Neuronal stem cell (in vitro differentiated cells): ENCODE results near the gene FKBP1A.

Source experiments
- DNase-seq: peaks from one replicate; pipeline ENCODE4 v3.0.0-alpha.2; 2013; ENCODE audit warnings: low spot score
- H2AFZ ChIP-seq: one replicate; pipeline ENCODE4 v1.6.1; 2013; ENCODE audit warnings: mild to moderate bottlenecking, low read length, inconsistent platforms
- H2AK5ac ChIP-seq: 2 replicates; pipeline ENCODE4 v1.6.1; 2013; ENCODE audit warnings: low read depth, mild to moderate bottlenecking, inconsistent platforms, low read length, moderate library complexity, mixed read lengths
- H2BK120ac ChIP-seq: 2 replicates; pipeline ENCODE4 v1.6.1; 2013; ENCODE audit warnings: low read depth, mild to moderate bottlenecking, inconsistent platforms, low read length, moderate library complexity, mixed read lengths
- H2BK12ac ChIP-seq: one replicate; pipeline ENCODE4 v1.6.1; 2013; ENCODE audit warnings: low read length, inconsistent platforms
- H2BK15ac ChIP-seq: 2 replicates; pipeline ENCODE4 v1.6.1; 2013; ENCODE audit warnings: mild to moderate bottlenecking, low read length, inconsistent platforms, mixed read lengths
- H2BK5ac ChIP-seq: one replicate; pipeline ENCODE4 v1.6.1; 2013; ENCODE audit warnings: inconsistent platforms, mild to moderate bottlenecking, low read length, moderate library complexity
- H3K14ac ChIP-seq: one replicate; pipeline ENCODE4 v1.6.1; 2013; ENCODE audit warnings: low read length, inconsistent platforms
- H3K18ac ChIP-seq: 2 replicates; pipeline ENCODE4 v1.6.1; 2013; ENCODE audit warnings: low read length, inconsistent platforms
- H3K23ac ChIP-seq: 2 replicates; pipeline ENCODE4 v1.6.1; 2013; ENCODE audit warnings: low read depth, mild to moderate bottlenecking, mixed read lengths, low read length, inconsistent platforms; ENCODE audit not compliant: poor library complexity
- H3K27ac ChIP-seq: replicated peaks from 3 replicates; pipeline ENCODE4 v1.5.1; 2013; ENCODE audit warnings: low read length, inconsistent platforms
- H3K27me3 ChIP-seq, 3 experiments: 2 replicates each; pipeline ENCODE4 v1.6.1; 2013; ENCODE audit warnings: low read length in 3 of 3, mild to moderate bottlenecking in 2 of 3, inconsistent platforms in 1 of 3, low read depth in 1 of 3, mixed read lengths in 1 of 3, moderate library complexity in 1 of 3; ENCODE audit not compliant: control insufficient read depth in 3 of 3, insufficient read depth in 3 of 3
- H3K36me3 ChIP-seq, 2 donors: replicated peaks in 1 of 2; 2 replicates each; pipeline ENCODE4 v1.6.1; 2013; ENCODE audit warnings: low read length in 2 of 2; ENCODE audit not compliant: control insufficient read depth in 2 of 2, insufficient read depth in 2 of 2
- H3K4ac ChIP-seq: 2 replicates; pipeline ENCODE4 v1.6.1; 2013; ENCODE audit warnings: inconsistent platforms, mild to moderate bottlenecking, low read length, moderate library complexity
- H3K4me1 ChIP-seq, 2 donors: 1 replicate in 1 of 2; 2 replicates in 1 of 2; pipeline ENCODE4 v1.6.1; 2013; ENCODE audit warnings: low read length in 2 of 2, low read depth in 1 of 2; ENCODE audit not compliant: control insufficient read depth in 2 of 2, insufficient read depth in 1 of 2
- H3K4me2 ChIP-seq: one replicate; pipeline ENCODE4 v1.6.1; 2013; ENCODE audit warnings: mild to moderate bottlenecking, low read length, inconsistent platforms; ENCODE audit not compliant: insufficient read depth, poor library complexity, severe bottlenecking
- H3K4me3 ChIP-seq, 2 donors: 2 replicates each; pipeline ENCODE4 v1.5.1; 2013; ENCODE audit warnings: low read length in 2 of 2, mild to moderate bottlenecking in 2 of 2, inconsistent platforms in 1 of 2, moderate library complexity in 1 of 2
- H3K79me1 ChIP-seq: one replicate; pipeline ENCODE4 v1.6.1; 2013; ENCODE audit warnings: low read depth, mild to moderate bottlenecking, inconsistent platforms, low read length, moderate library complexity
- H3K9ac ChIP-seq: one replicate; pipeline ENCODE4 v1.6.1; 2013; ENCODE audit warnings: mild to moderate bottlenecking, low read depth, low read length, inconsistent platforms; ENCODE audit not compliant: poor library complexity
- H3K9me3 ChIP-seq, 2 donors: replicated peaks in 1 of 2; 2 replicates each; pipeline versions ENCODE3 to v1.6.1; 2013; ENCODE audit warnings: low read length in 2 of 2, mild to moderate bottlenecking in 2 of 2, inconsistent platforms in 1 of 2, low read depth in 1 of 2, mixed read lengths in 1 of 2, moderate library complexity in 1 of 2; ENCODE audit not compliant: control insufficient read depth in 2 of 2, insufficient read depth in 1 of 2
- H4K8ac ChIP-seq: one replicate; pipeline ENCODE4 v1.6.1; 2013; ENCODE audit warnings: low read depth, mild to moderate bottlenecking, inconsistent platforms, low read length, moderate library complexity
- H4K91ac ChIP-seq: one replicate; pipeline ENCODE4 v1.6.1; 2013; ENCODE audit warnings: low read length, low read depth, mild to moderate bottlenecking, inconsistent platforms; ENCODE audit not compliant: poor library complexity
- WGBS, 2 donors: extraction: QIAGEN DNeasy Blood & Tissue Kit; methylation state at CpG; one replicate each; pipeline ENCODE4 v1.1.7; 2013; ENCODE audit warnings: missing lambda C conversion rate in 2 of 2, mixed read lengths in 1 of 2; ENCODE audit not compliant: insufficient read length in 2 of 2, insufficient replicate concordance in 1 of 2; ENCODE audit errors: extremely low coverage in 2 of 2; 5-methylcytosine and 5-hydroxymethylcytosine counted together

Gene FKBP1A

DNA sequence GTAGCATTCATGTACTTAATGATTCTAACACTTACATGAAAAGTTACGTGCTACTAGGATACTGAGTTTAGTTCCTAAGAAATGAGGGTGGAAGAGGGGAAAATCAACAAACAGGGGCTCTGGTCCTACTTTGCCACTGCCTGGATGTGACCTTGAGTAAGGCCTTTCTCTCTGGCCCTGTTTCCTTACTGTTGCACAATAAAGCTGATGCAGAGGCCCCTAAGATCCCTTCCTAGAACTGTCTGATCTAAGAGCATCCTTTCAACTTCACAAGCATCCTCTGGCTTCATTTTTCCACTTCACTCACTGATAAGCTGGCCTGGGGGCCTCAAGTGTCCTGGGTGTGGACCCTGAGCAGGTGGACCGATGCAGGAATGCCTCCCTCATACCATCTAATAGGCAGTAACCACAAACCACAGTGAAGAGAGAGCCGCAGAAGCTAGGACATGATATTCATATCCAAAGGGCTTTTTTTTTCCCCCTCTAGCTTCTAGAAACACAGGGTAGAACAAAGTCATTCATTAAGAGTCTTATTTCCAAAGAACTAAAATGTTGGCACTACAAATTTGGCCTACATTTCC lies 21.6 kb downstream of the FKBP1A start:
- Histone ChIP-seq H3K36me3 (peaks cover 10 to 80% of the 10 kb centered on the region in 2 donors), H4K91ac (no peak overlapping the region), H2BK12ac (no peak overlapping the region), H3K23ac (no peak overlapping the region), H3K4ac (no peak overlapping the region), H3K9ac (no peak overlapping the region), H3K9me3 (peaks cover 0 to 5% of the 10 kb centered on the region in 2 donors), H2AK5ac (no peak overlapping the region), H3K4me1 (peaks cover 3 to 8% of the 10 kb centered on the region in 2 donors), H2BK5ac (no peak overlapping the region), H3K4me2 (no peak overlapping the region), H3K14ac (no peak overlapping the region), H3K18ac (no peak overlapping the region), H4K8ac (no peak overlapping the region), H3K27ac (no peak overlapping the region), H2AFZ (no peak overlapping the region), H2BK120ac (no peak overlapping the region), H3K79me1 (no peaks in the 10 kb centered on the region), H3K4me3 (no peak overlapping the region), H2BK15ac (no peak overlapping the region), H3K27me3 (no peaks in the 10 kb centered on the region)
- no peak for DNase-seq
- no CpG with 5 or more reads among the region's 3 CpGs for WGBS, 2 donors

- Histone ChIP-seq H3K4me1 (peaks cover 2 to 4% of the 10 kb centered on the region in 2 donors), H3K9ac (no peak overlapping the region), H2AK5ac (no peak overlapping the region), H3K79me1 (no peaks in the 10 kb centered on the region), H2BK5ac (no peak overlapping the region), H3K4me3 (no peak overlapping the region), H4K8ac (no peak overlapping the region), H3K4ac (no peak overlapping the region), H4K91ac (no peak overlapping the region), H3K27ac (no peak overlapping the region), H3K23ac (no peak overlapping the region), H3K14ac (no peak overlapping the region), H2AFZ (no peak overlapping the region), H3K9me3 (peaks cover 0 to 5% of the 10 kb centered on the region in 2 donors), H2BK12ac (no peak overlapping the region), H2BK15ac (no peak overlapping the region), H3K4me2 (no peak overlapping the region), H3K18ac (no peak overlapping the region), H2BK120ac (no peak overlapping the region), H3K27me3 (no peaks in the 10 kb centered on the region), H3K36me3 (peaks cover 10 to 87% of the 10 kb centered on the region in 2 donors)
- WGBS, 2 donors, result no CpG with 5 or more reads among the region's 2 CpGs
- DNase-seq, result no peak
Measured at GRCh38 chr20:1370548-1371110, 22.2 kb downstream of the FKBP1A start.

DNA sequence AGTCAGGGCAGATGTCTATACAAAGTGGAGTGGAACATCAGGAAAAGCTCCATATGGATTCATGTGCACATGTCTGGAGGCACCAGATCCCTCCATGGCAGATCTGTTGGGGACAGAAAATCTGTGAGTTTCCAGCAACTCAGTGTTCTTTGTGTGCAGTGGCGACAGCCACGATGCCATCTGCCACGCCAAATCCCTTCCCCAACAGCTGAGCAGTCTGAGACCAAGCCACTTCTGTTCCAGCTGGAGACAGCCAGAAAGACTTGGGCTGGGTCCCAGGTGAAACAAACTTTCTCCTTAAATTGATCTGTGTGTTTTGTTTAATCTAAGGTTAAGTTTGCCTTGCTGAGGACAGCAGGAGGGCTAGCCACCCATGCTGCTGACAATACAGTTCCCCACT lies 22.9 kb downstream of the FKBP1A start:
- H3K9ac ChIP-seq, result no peak overlapping the region
- no peak overlapping the region for H4K8ac ChIP-seq
- no peak overlapping the region for H2BK120ac ChIP-seq
- peaks cover 0 to 2% of the 10 kb centered on the region in 2 donors for H3K4me1 ChIP-seq
- DNase-seq, result no peak
- no peak overlapping the region for H2BK15ac ChIP-seq
- H3K79me1 ChIP-seq, result no peaks in the 10 kb centered on the region
- no peak overlapping the region for H3K23ac ChIP-seq
- no peak overlapping the region for H2AK5ac ChIP-seq
- H3K18ac ChIP-seq, result no peak overlapping the region
- peak overlapping the region in 1 of 2 donors; percentile 28 for H3K4me3 ChIP-seq
- H3K4me2 ChIP-seq, result no peak overlapping the region
- no peak overlapping the region for H3K14ac ChIP-seq
- H2BK12ac ChIP-seq, result no peak overlapping the region
- H3K36me3 ChIP-seq, result peaks cover 10 to 87% of the 10 kb centered on the region in 2 donors
- H2BK5ac ChIP-seq, result no peak overlapping the region
- H3K27ac ChIP-seq, result no peak overlapping the region
- peaks cover 0 to 10% of the 10 kb centered on the region in 2 donors for H3K9me3 ChIP-seq
- H2AFZ ChIP-seq, result no peak overlapping the region
- no peak overlapping the region for H4K91ac ChIP-seq
- H3K27me3 ChIP-seq, result no peaks in the 10 kb centered on the region
- H3K4ac ChIP-seq, result no peak overlapping the region
- WGBS, 2 donors, result no CpG with 5 or more reads among the region's 3 CpGs

DNA sequence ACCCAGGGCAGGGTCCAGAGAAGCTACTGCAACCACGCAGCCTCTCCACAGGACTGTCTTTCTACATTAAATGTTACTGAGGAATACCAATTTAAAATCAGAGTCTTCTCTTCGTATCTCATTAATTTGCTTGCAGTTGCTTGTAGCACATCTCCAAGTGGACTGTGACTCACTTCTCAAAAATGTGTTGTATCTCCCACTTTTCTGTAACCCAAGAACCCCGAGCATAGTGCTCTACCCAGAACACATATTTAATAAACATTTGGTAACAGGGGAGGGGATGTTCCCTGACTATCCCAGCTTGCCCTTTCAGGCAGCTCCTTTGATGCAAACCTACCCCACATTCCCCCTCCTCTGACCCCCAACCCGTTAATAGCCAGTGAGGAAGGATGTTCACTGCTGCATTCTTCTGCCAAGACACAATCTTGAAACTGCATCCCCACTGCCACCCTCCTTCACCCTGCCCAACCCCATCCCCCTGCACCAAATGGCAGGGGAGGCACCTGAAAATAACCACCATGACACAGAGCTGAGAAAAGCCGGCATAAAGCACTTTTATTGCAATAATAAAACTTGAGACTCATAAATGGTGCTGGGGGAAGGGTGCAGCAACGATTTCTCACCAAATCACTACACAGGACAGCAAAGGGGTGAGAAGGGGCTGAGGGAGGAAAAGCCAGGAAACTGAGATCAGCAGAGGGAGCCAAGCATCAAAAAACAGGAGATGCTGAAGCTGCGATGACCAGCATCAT lies 24.2 kb downstream of the FKBP1A start:
- Histone ChIP-seq H3K18ac (no peak overlapping the region), H3K27me3 (no peaks in the 10 kb centered on the region), H3K4ac (no peak overlapping the region), H3K79me1 (no peaks in the 10 kb centered on the region), H3K14ac (no peak overlapping the region), H2BK12ac (no peak overlapping the region), H3K9ac (no peak overlapping the region), H2BK120ac (no peak overlapping the region), H2BK15ac (no peak overlapping the region), H3K4me2 (no peak overlapping the region), H3K36me3 (peaks cover 11 to 86% of the 10 kb centered on the region in 2 donors), H2AFZ (no peak overlapping the region), H3K27ac (no peak overlapping the region), H2BK5ac (no peak overlapping the region), H4K8ac (no peak overlapping the region), H3K4me3 (no peak overlapping the region), H2AK5ac (no peak overlapping the region), H4K91ac (no peak overlapping the region), H3K4me1 (no peaks in the 10 kb centered on the region), H3K23ac (no peak overlapping the region), H3K9me3 (peaks cover 0 to 10% of the 10 kb centered on the region in 2 donors)
- no CpG with 5 or more reads among the region's 7 CpGs for WGBS, 2 donors
- DNase-seq, result no peak
